Fibroblast of lung (primary cell): ENCODE data around the gene TPRG1L. TPM values are rescaled to one million over a fixed set of nuclear protein-coding genes. Genes with fewer than 3 reads are reported as not detected.

Experiments used
- DNase-seq, 2 donors: peaks; one replicate each; pipeline versions ENCODE4 v3.0.0 to v3.0.0-alpha.2; 2010; ENCODE audit warnings: low read depth in 2 of 2
- H2AFZ ChIP-seq: 2 replicates; pipeline ENCODE4 v1.5.1; 2012; ENCODE audit warnings: low read length, control low read depth, inconsistent platforms
- H3K27ac ChIP-seq: 2 replicates; pipeline ENCODE4 v1.5.1; 2011; ENCODE audit warnings: low read length, control low read depth; ENCODE audit not compliant: insufficient read depth
- H3K27me3 ChIP-seq: 2 replicates; pipeline ENCODE4 v1.5.1; 2011; ENCODE audit warnings: mild to moderate bottlenecking, low read length; ENCODE audit not compliant: control insufficient read depth, insufficient read depth
- H3K36me3 ChIP-seq: 2 replicates; pipeline ENCODE4 v1.5.1; 2011; ENCODE audit warnings: low read length; ENCODE audit not compliant: control insufficient read depth, insufficient read depth
- H3K4me1 ChIP-seq: 2 replicates; pipeline ENCODE4 v1.5.1; 2011; ENCODE audit warnings: low read length; ENCODE audit not compliant: control insufficient read depth, insufficient read depth; ENCODE audit errors: extremely low read depth
- H3K4me2 ChIP-seq: 2 replicates; pipeline ENCODE4 v1.5.1; 2011; ENCODE audit warnings: low read length, control low read depth; ENCODE audit not compliant: insufficient read depth; ENCODE audit errors: extremely low read depth
- H3K4me3 ChIP-seq, 4 experiments: fragments of 200-600 bp in 1 of 4; sonication (generic) in 1 of 4; replicated peaks in 1 of 4; 2 replicates each; pipeline ENCODE4 v1.5.1; 2011 to 2016; ENCODE audit warnings: low read length in 4 of 4, low read depth in 3 of 4, mild to moderate bottlenecking in 3 of 4, control low read depth in 2 of 4, inconsistent platforms in 1 of 4, mixed read lengths in 1 of 4; ENCODE audit not compliant: insufficient read depth in 1 of 4; ENCODE audit errors: control extremely low read depth in 1 of 4
- H3K79me2 ChIP-seq: 2 replicates; pipeline ENCODE4 v1.5.1; 2012; ENCODE audit warnings: mild to moderate bottlenecking, low read length, inconsistent platforms; ENCODE audit not compliant: control insufficient read depth, insufficient read depth
- H3K9ac ChIP-seq: 2 replicates; pipeline ENCODE4 v1.5.1; 2011; ENCODE audit warnings: mild to moderate bottlenecking, low read length, control low read depth; ENCODE audit not compliant: insufficient read depth
- H3K9me3 ChIP-seq: 2 replicates; pipeline ENCODE4 v1.5.1; 2012; ENCODE audit warnings: low read depth, low read length; ENCODE audit not compliant: control insufficient read depth, insufficient read depth
- H4K20me1 ChIP-seq: 2 replicates; pipeline ENCODE4 v1.5.1; 2011; ENCODE audit warnings: low read length; ENCODE audit not compliant: control insufficient read depth, insufficient read depth; ENCODE audit errors: extremely low read depth
- CTCF ChIP-seq, 2 donors: IDR thresholded peaks in 1 of 2; conservative IDR thresholded peaks in 1 of 2; 1 replicate in 1 of 2; 2 replicates in 1 of 2; pipeline ENCODE4 v1.5.1; 2011 to 2012; ENCODE audit warnings: low read length in 2 of 2, control low read depth in 1 of 2, inconsistent platforms in 1 of 2, low read depth in 1 of 2, mild to moderate bottlenecking in 1 of 2
- EZH2 ChIP-seq: IDR thresholded peaks from 2 replicates; pipeline ENCODE4 v1.5.1; 2012; ENCODE audit warnings: low read length, control low read depth, mild to moderate bottlenecking; ENCODE audit errors: missing control alignments
- polyA plus RNA-seq, 2 donors: library from polyadenylated mRNA; depleted of rRNA in 1 of 2; stranded (reverse) in 1 of 2; unstranded in 1 of 2; fragments of >200 nt; gene quantifications; 2 replicates each; pipeline ENCODE4 v1.2.1, GENCODE V29; 2011 to 2012; ENCODE audit warnings: missing spikeins in 1 of 2
- total RNA-seq: library from RNA; depleted of rRNA; stranded (reverse); fragments of >200 nt; gene quantifications from 2 replicates; pipeline ENCODE4 v1.2.1, GENCODE V29; 2014

The TPRG1L gene
- total and polyA plus RNA-seq, 2 donors (not counting 1 experiment from before 2014, with no cell fraction given), result 22.3 to 56.7 TPM

- no peaks in the 10 kb centered on the region for H4K20me1 ChIP-seq
- no peaks in the 10 kb centered on the region for H3K79me2 ChIP-seq
- no peak for DNase-seq
- no peak overlapping the region for H3K4me2 ChIP-seq
- TF ChIP-seq CTCF (conservative IDR thresholded peaks at IDR 0.05 in 1 of 2, IDR thresholded peaks at IDR 0.05 in 1 of 2; ENCODE audit: low read depth in 1 of 2, low read length in 2 of 2) (no peak), EZH2 (no peak)
- H3K36me3 ChIP-seq, result peaks cover 12% of the 10 kb centered on the region
- no peaks in the 10 kb centered on the region for H3K27me3 ChIP-seq
- H3K4me3 ChIP-seq, result no peak overlapping the region
- H3K9ac ChIP-seq, result no peak overlapping the region
- no peak overlapping the region for H2AFZ ChIP-seq
- no peaks in the 10 kb centered on the region for H3K9me3 ChIP-seq
- no peak overlapping the region for H3K27ac ChIP-seq
- H3K4me1 ChIP-seq, result no peaks in the 10 kb centered on the region
Measured at GRCh38 chr1:3638676-3639075, 13.9 kb downstream of the TPRG1L start.

GRCh38 chr1:3639397-3639911 lies 14.6 kb downstream of the TPRG1L start:
- DNase-seq, result no peak
- Histone ChIP-seq H3K4me2 (no peak overlapping the region), H2AFZ (no peak overlapping the region), H3K79me2 (no peaks in the 10 kb centered on the region), H3K36me3 (peaks cover 9% of the 10 kb centered on the region), H3K9ac (no peak overlapping the region), H3K4me3 (no peak overlapping the region), H4K20me1 (no peaks in the 10 kb centered on the region), H3K4me1 (no peaks in the 10 kb centered on the region), H3K27me3 (no peaks in the 10 kb centered on the region), H3K9me3 (no peaks in the 10 kb centered on the region), H3K27ac (no peak overlapping the region)
- TF ChIP-seq EZH2 (no peak), CTCF (conservative IDR thresholded peaks at IDR 0.05 in 1 of 2, IDR thresholded peaks at IDR 0.05 in 1 of 2; ENCODE audit: low read depth in 1 of 2, low read length in 2 of 2) (no peak)

- no peak overlapping the region for H3K4me3 ChIP-seq
- H3K27ac ChIP-seq, result no peak overlapping the region
- H3K4me2 ChIP-seq, result no peak overlapping the region
- no peak for TF ChIP-seq CTCF (conservative IDR thresholded peaks at IDR 0.05 in 1 of 2, IDR thresholded peaks at IDR 0.05 in 1 of 2; ENCODE audit: low read depth in 1 of 2, low read length in 2 of 2)
- no peak for TF ChIP-seq EZH2
- no peaks in the 10 kb centered on the region for H3K4me1 ChIP-seq
- H4K20me1 ChIP-seq, result no peaks in the 10 kb centered on the region
- no peak overlapping the region for H2AFZ ChIP-seq
- H3K9ac ChIP-seq, result no peak overlapping the region
- peaks cover 7% of the 10 kb centered on the region for H3K36me3 ChIP-seq
- H3K9me3 ChIP-seq, result no peaks in the 10 kb centered on the region
- DNase-seq, result no peak
- H3K79me2 ChIP-seq, result no peaks in the 10 kb centered on the region
- no peaks in the 10 kb centered on the region for H3K27me3 ChIP-seq
Measured at GRCh38 chr1:3640121-3640837, 15.5 kb downstream of the TPRG1L start.
